ENCODE measurements around the gene CARD14. TPM values are rescaled to one million over a fixed set of nuclear protein-coding genes. Genes with fewer than 3 reads are reported as not detected.

The CARD14 gene
- total and polyA plus RNA-seq, 2 donors (not counting 1 experiment from before 2014, with no cell fraction given): not detected

DNA sequence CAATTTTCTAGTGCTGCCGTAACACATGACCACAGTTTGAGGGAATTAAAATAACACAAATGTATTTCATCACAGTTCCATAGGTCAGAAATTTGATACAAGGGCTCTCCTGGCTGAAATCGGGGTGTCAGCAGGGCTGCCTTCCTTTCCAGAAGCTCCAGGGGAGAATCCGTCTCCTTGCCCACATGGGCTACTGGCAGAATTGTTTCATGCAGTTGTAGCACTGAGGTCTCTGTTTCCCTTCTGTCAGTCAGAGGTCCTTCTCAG is 43.4 kb upstream of the CARD14 start:
- H3K27ac Mint-ChIP-seq: no peak overlapping the region
- Histone ChIP-seq H3K4me3 (ENCODE audit: control extremely low read depth in 1 of 5, extremely low read depth in 1 of 5, insufficient read depth in 1 of 5, low read depth in 2 of 5, low read length in 4 of 5) (no peak overlapping the region), H3K4me2 (replicated peaks; ENCODE audit: low read depth, low read length, poor library complexity, severe bottlenecking) (no peak overlapping the region), H3K9me3 (ENCODE audit: control extremely low read depth in 1 of 3, control insufficient read depth in 2 of 3, insufficient read depth in 1 of 3, low read length in 2 of 3) (no peaks in the 10 kb centered on the region), H4K20me1 (ENCODE audit: control insufficient read depth, insufficient read depth, low read length, poor library complexity, severe bottlenecking) (no peaks in the 10 kb centered on the region), H3K27me3 (replicated peaks in 1 of 4; ENCODE audit: control extremely low read depth in 1 of 4, control insufficient read depth in 3 of 4, insufficient read depth in 4 of 4, low read length in 3 of 4) (peaks cover 0 to 7% (median 1%) of the 10 kb centered on the region in 4 experiments), H3K79me2 (ENCODE audit: control insufficient read depth, insufficient read depth, low read length) (no peaks in the 10 kb centered on the region), H3K36me3 (replicated peaks in 1 of 2; ENCODE audit: control extremely low read depth in 1 of 2, control insufficient read depth in 1 of 2, extremely low read depth in 1 of 2, insufficient read depth in 2 of 2, low read length in 1 of 2) (no peaks in the 10 kb centered on the region), H3K9ac (ENCODE audit: low read length) (no peak overlapping the region), H3K4me1 (ENCODE audit: control insufficient read depth in 2 of 2, insufficient read depth in 2 of 2, low read length in 2 of 2) (no peaks in the 10 kb centered on the region), H3K27ac (ENCODE audit: low read length in 2 of 2) (no peak overlapping the region), H2AFZ (ENCODE audit: insufficient read depth, low read depth, low read length, poor library complexity, severe bottlenecking) (no peak overlapping the region)
- peaks cover 7% of the 10 kb centered on the region for H3K27me3 Mint-ChIP-seq
- 93% methylated on average over 2 of the region's 3 CpGs for WGBS (ENCODE audit: insufficient coverage)
- H3K9me3 Mint-ChIP-seq (ENCODE audit: insufficient read depth): no peaks in the 10 kb centered on the region
- no peak for TF ChIP-seq EZH2 (IDR thresholded peaks at IDR 0.05; ENCODE audit: borderline replicate concordance, insufficient read depth, low read depth, low read length, poor library complexity, severe bottlenecking)
- no peak for TF ChIP-seq CTCF (IDR thresholded peaks at IDR 0.05)
- ATAC-seq (ENCODE audit: low read depth) (no peak), DNase-seq (no peak)
- ChIA-PET POLR2A (no interaction called here), CTCF (no interaction called here)
- no peaks in the 10 kb centered on the region for H3K4me1 Mint-ChIP-seq
- intact Hi-C loops (cut with micrococcal nuclease): no loop called here
- H3K4me3 Mint-ChIP-seq: no peak overlapping the region

DNA sequence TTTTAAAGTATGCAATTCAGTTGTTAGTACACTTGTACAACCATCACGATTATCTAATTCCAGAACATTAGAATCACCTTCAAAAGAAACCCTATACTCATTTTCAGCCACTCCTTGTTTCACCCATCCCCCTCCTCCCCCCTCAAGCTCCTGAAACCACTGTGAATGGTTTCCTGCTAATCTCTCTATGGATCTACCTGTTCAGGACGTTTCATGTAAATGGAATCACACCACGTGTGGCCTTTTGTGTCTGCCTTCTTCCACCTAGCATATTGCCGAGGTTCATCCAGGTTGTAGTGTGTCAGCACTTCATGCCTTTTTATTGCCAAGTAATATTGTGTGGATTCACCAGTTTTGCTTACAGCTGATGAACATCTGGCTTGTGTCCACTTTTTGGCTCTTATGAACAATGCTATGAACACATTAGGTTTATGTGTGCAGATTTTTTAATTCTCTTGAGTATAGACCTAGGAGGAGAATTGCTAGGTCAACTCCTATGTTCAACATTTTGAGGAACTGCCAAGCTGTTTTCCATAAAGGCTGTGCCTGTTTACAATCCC is 40.7 kb upstream of the CARD14 start:
- Mint-ChIP-seq H3K27ac (no peak overlapping the region), H3K4me1 (no peaks in the 10 kb centered on the region), H3K4me3 (no peak overlapping the region), H3K9me3 (ENCODE audit: insufficient read depth) (no peaks in the 10 kb centered on the region), H3K27me3 (peaks cover 7% of the 10 kb centered on the region)
- Histone ChIP-seq H2AFZ (ENCODE audit: insufficient read depth, low read depth, low read length, poor library complexity, severe bottlenecking) (no peak overlapping the region), H3K36me3 (replicated peaks in 1 of 2; ENCODE audit: control extremely low read depth in 1 of 2, control insufficient read depth in 1 of 2, extremely low read depth in 1 of 2, insufficient read depth in 2 of 2, low read length in 1 of 2) (peaks cover 0 to 12% of the 10 kb centered on the region in 2 experiments), H3K4me3 (ENCODE audit: control extremely low read depth in 1 of 5, extremely low read depth in 1 of 5, insufficient read depth in 1 of 5, low read depth in 2 of 5, low read length in 4 of 5) (no peak overlapping the region), H3K4me2 (replicated peaks; ENCODE audit: low read depth, low read length, poor library complexity, severe bottlenecking) (no peak overlapping the region), H3K9me3 (ENCODE audit: control extremely low read depth in 1 of 3, control insufficient read depth in 2 of 3, insufficient read depth in 1 of 3, low read length in 2 of 3) (no peaks in the 10 kb centered on the region), H3K4me1 (ENCODE audit: control insufficient read depth in 2 of 2, insufficient read depth in 2 of 2, low read length in 2 of 2) (no peaks in the 10 kb centered on the region), H4K20me1 (ENCODE audit: control insufficient read depth, insufficient read depth, low read length, poor library complexity, severe bottlenecking) (no peaks in the 10 kb centered on the region), H3K27me3 (replicated peaks in 1 of 4; ENCODE audit: control extremely low read depth in 1 of 4, control insufficient read depth in 3 of 4, insufficient read depth in 4 of 4, low read length in 3 of 4) (peaks cover 0 to 4% (median 1%) of the 10 kb centered on the region in 4 experiments), H3K9ac (ENCODE audit: low read length) (no peak overlapping the region), H3K79me2 (ENCODE audit: control insufficient read depth, insufficient read depth, low read length) (no peaks in the 10 kb centered on the region), H3K27ac (ENCODE audit: low read length in 2 of 2) (no peak overlapping the region)
- TF ChIP-seq CTCF (IDR thresholded peaks at IDR 0.05) (no peak), EZH2 (IDR thresholded peaks at IDR 0.05; ENCODE audit: borderline replicate concordance, insufficient read depth, low read depth, low read length, poor library complexity, severe bottlenecking) (no peak)
- CTCF ChIA-PET: interaction anchor here (1.9 kb wide), 1 partner anchor 28 kb away, joined by 7 read pairs; the partner anchor contains the start of gene GAA
- 43% methylated on average over 3 of the region's 4 CpGs for WGBS (ENCODE audit: insufficient coverage)
- POLR2A ChIA-PET: no interaction called here
- no peak for DNase-seq
- ATAC-seq (ENCODE audit: low read depth): no peak
- intact Hi-C loops (cut with micrococcal nuclease): no loop called here

Data from B cell (primary cell).